WTC11 (cell line): ENCODE results near the gene PRR20G. TPM values are rescaled to one million over a fixed set of nuclear protein-coding genes. Genes with fewer than 3 reads are reported as not detected.

Experiments used
- ATAC-seq: fragments of 200-7000 bp; cut with Tn5 transposase; 2 replicates; pipeline ENCODE4 v1.10.0; 2021; ENCODE audit warnings: mild to moderate bottlenecking, moderate library complexity
- CTCF ChIA-PET: fragments of 300-600 bp; sonication (Branson Sonifier 250); formaldehyde crosslinking; loops from one replicate; lab custom pipeline; 2021; ENCODE audit warnings: antibody characterized with exemption; lab: Charles Lee
- POLR2A ChIA-PET: fragments of 350-600 bp; sonication (Branson Sonifier 250); formaldehyde crosslinking; loops from one replicate; lab custom pipeline; 2021; ENCODE audit warnings: antibody characterized with exemption; lab: Charles Lee
- DNase-seq: peaks from one replicate; pipeline ENCODE4 v3.0.0; 2021; ENCODE audit warnings: low spot score
- H3K27ac Mint-ChIP-seq: 2 replicates; pipeline ENCODE4 v1.8.0; 2021; ENCODE audit warnings: mixed read lengths
- H3K27me3 Mint-ChIP-seq: 2 replicates; pipeline ENCODE4 v1.8.0; 2021; ENCODE audit warnings: low read depth, mild to moderate bottlenecking, moderate library complexity, mixed read lengths
- H3K36me3 Mint-ChIP-seq: 2 replicates; pipeline ENCODE4 v1.8.0; 2021; ENCODE audit warnings: mixed read lengths
- H3K4me1 Mint-ChIP-seq: 2 replicates; pipeline ENCODE4 v1.8.0; 2022; ENCODE audit warnings: mixed read lengths
- H3K4me3 Mint-ChIP-seq: 2 replicates; pipeline ENCODE4 v1.8.0; 2021; ENCODE audit warnings: mild to moderate bottlenecking, moderate library complexity, mixed read lengths
- H3K9me3 Mint-ChIP-seq: 2 replicates; pipeline ENCODE4 v1.8.0; 2021; ENCODE audit warnings: mixed read lengths
- ATF2 ChIP-seq: sonication (generic); formaldehyde crosslinking; IDR thresholded peaks from 2 replicates; pipeline ENCODE4 v1.8.1; 2022; ENCODE audit warnings: low read depth, missing genetic modification reagents, borderline replicate concordance
- E2F4 ChIP-seq: sonication (generic); formaldehyde crosslinking; IDR thresholded peaks from 2 replicates; pipeline ENCODE4 v1.8.1; 2022; ENCODE audit warnings: low read depth, mild to moderate bottlenecking, moderate library complexity, missing genetic modification reagents, borderline replicate concordance
- ERG ChIP-seq: fragments of 250-450 bp; sonication (Bioruptor Pico); IDR thresholded peaks from 2 replicates; pipeline ENCODE4 v1.8.0; 2021; ENCODE audit warnings: mild to moderate bottlenecking
- FOXP4 ChIP-seq: sonication (generic); formaldehyde crosslinking; IDR thresholded peaks from 2 replicates; pipeline ENCODE4 v1.8.0; 2022; ENCODE audit warnings: mild to moderate bottlenecking, missing genetic modification reagents
- GRHL2 ChIP-seq: fragments of 250-450 bp; sonication (Bioruptor Pico); IDR thresholded peaks from 2 replicates; pipeline ENCODE4 v1.8.0; 2022; ENCODE audit warnings: mild to moderate bottlenecking, moderate library complexity; ENCODE audit not compliant: insufficient replicate concordance, severe bottlenecking
- HMGXB4 ChIP-seq: sonication (generic); formaldehyde crosslinking; IDR thresholded peaks from 2 replicates; pipeline ENCODE4 v1.8.1; 2023; ENCODE audit warnings: mild to moderate bottlenecking, moderate library complexity, missing genetic modification reagents
- IRF2 ChIP-seq: sonication (generic); formaldehyde crosslinking; IDR thresholded peaks from 2 replicates; pipeline ENCODE4 v1.8.0; 2022; ENCODE audit warnings: low read depth, missing genetic modification reagents, borderline replicate concordance
- JAZF1 ChIP-seq: fragments of 250-450 bp; sonication (Bioruptor Pico); IDR thresholded peaks from 2 replicates; pipeline ENCODE4 v1.9.0; 2021; ENCODE audit warnings: moderate library complexity, mild to moderate bottlenecking, inconsistent platforms
- NR1H2 ChIP-seq: sonication (generic); formaldehyde crosslinking; IDR thresholded peaks from 2 replicates; pipeline ENCODE4 v1.9.0; 2021; ENCODE audit warnings: mild to moderate bottlenecking, moderate library complexity, missing genetic modification reagents
- PRDM15 ChIP-seq: sonication (generic); formaldehyde crosslinking; IDR thresholded peaks from 2 replicates; pipeline ENCODE4 v1.8.0; 2022; ENCODE audit warnings: missing genetic modification reagents
- PRRX2 ChIP-seq: fragments of 250-450 bp; sonication (Bioruptor Pico); IDR thresholded peaks from 2 replicates; pipeline ENCODE4 v1.8.0; 2021; ENCODE audit warnings: mild to moderate bottlenecking
- TEAD1 ChIP-seq: sonication (generic); formaldehyde crosslinking; IDR thresholded peaks from 2 replicates; pipeline ENCODE4 v1.8.0; 2022; ENCODE audit warnings: mild to moderate bottlenecking, missing genetic modification reagents
- TP53 ChIP-seq: sonication (generic); formaldehyde crosslinking; IDR thresholded peaks from 2 replicates; pipeline ENCODE4 v1.8.1; 2023; ENCODE audit warnings: mild to moderate bottlenecking, missing genetic modification reagents
- ZBTB43 ChIP-seq: sonication (generic); formaldehyde crosslinking; IDR thresholded peaks from 2 replicates; pipeline ENCODE4 v1.8.1; 2023; ENCODE audit warnings: mild to moderate bottlenecking, missing genetic modification reagents
- ZMAT4 ChIP-seq: fragments of 250-450 bp; sonication (Bioruptor Pico); IDR thresholded peaks from 2 replicates; pipeline ENCODE4 v1.9.0; 2021; ENCODE audit warnings: mild to moderate bottlenecking
- ZNF121 ChIP-seq: sonication (generic); formaldehyde crosslinking; IDR thresholded peaks from 2 replicates; pipeline ENCODE4 v1.8.0; 2023; ENCODE audit warnings: missing genetic modification reagents
- ZNF219 ChIP-seq: sonication (generic); formaldehyde crosslinking; IDR thresholded peaks from 2 replicates; pipeline ENCODE4 v1.8.0; 2023; ENCODE audit warnings: missing genetic modification reagents, mild to moderate bottlenecking, borderline replicate concordance
- ZNF281 ChIP-seq: sonication (generic); formaldehyde crosslinking; IDR thresholded peaks from 2 replicates; pipeline ENCODE4 v1.8.0; 2023; ENCODE audit warnings: mild to moderate bottlenecking, missing genetic modification reagents
- ZNF317 ChIP-seq: sonication (generic); formaldehyde crosslinking; IDR thresholded peaks from 2 replicates; pipeline ENCODE4 v1.8.1; 2023; ENCODE audit warnings: low read depth, mild to moderate bottlenecking, moderate library complexity, missing genetic modification reagents, borderline replicate concordance
- ZNF416 ChIP-seq: fragments of 250-450 bp; sonication (Bioruptor Pico); IDR thresholded peaks from 2 replicates; pipeline ENCODE4 v1.9.0; 2021; ENCODE audit warnings: mild to moderate bottlenecking, inconsistent platforms
- total RNA-seq: library from RNA; stranded (reverse); gene quantifications from 3 replicates; pipeline ENCODE4 v1.2.3, GENCODE V29; 2021

The PRR20G gene
- total RNA-seq, 1 experiment from 2014 or later = not detected

- no peak for TF ChIP-seq FOXP4 (CRISPR knock-in tag)
- no peak for TF ChIP-seq ZNF416 (CRISPR knock-in tag)
- no peak for TF ChIP-seq ZNF121 (CRISPR knock-in tag)
- TF ChIP-seq HMGXB4 (CRISPR knock-in tag) = no peak
- no peak for TF ChIP-seq ZMAT4 (CRISPR knock-in tag)
- TF ChIP-seq ERG (CRISPR knock-in tag) = no peak
- no peak for TF ChIP-seq ZNF219 (CRISPR knock-in tag)
- TF ChIP-seq NR1H2 (CRISPR knock-in tag) = no peak
- no peak for TF ChIP-seq ZNF317 (CRISPR knock-in tag)
- TF ChIP-seq PRDM15 = no peak
Observed at GRCh38 chr3:127258733-127259132, 29.1 kb downstream of the PRR20G start (continued).

GRCh38 chr3:127257351-127257750, 30.5 kb downstream of the PRR20G start:
- no peak for ATAC-seq
- ChIA-PET CTCF (no interaction called here), POLR2A (no interaction called here)
- no peaks in the 10 kb centered on the region for H3K4me1 Mint-ChIP-seq
- no peaks in the 10 kb centered on the region for H3K27me3 Mint-ChIP-seq
- peaks cover 32% of the 10 kb centered on the region for H3K9me3 Mint-ChIP-seq
- no peak overlapping the region for H3K4me3 Mint-ChIP-seq
- peaks cover 11% of the 10 kb centered on the region for H3K36me3 Mint-ChIP-seq
- no peak for DNase-seq
- H3K27ac Mint-ChIP-seq = no peak overlapping the region
- TF ChIP-seq E2F4 (no peak), TEAD1 (CRISPR knock-in tag) (no peak), ZNF281 (CRISPR knock-in tag) (no peak), IRF2 (no peak), ZBTB43 (no peak), TP53 (no peak), ATF2 (CRISPR knock-in tag) (no peak), GRHL2 (CRISPR knock-in tag) (no peak), JAZF1 (no peak), PRRX2 (no peak)
